Keratinocyte (primary cell): ENCODE results near the gene SH3GL3. TPM values are rescaled to one million over a fixed set of nuclear protein-coding genes. Genes with fewer than 3 reads are reported as not detected.

Experiments used
- DNase-seq: peaks from one replicate; pipeline ENCODE4 v3.0.0-alpha.2; 2011; ENCODE audit warnings: low read depth, missing footprints, low spot score
- FAIRE-seq: peaks from 2 replicates; lab custom pipeline; 2011; peaks lifted over from hg19 to GRCh38; lab: Jason Lieb, UNC
- H2AFZ ChIP-seq: 2 replicates; pipeline ENCODE4 v1.6.0; 2012; ENCODE audit warnings: low read length, control low read depth, inconsistent platforms; ENCODE audit not compliant: control insufficient read depth
- H3K27ac ChIP-seq: 2 replicates; pipeline ENCODE4 v1.5.1; 2011; ENCODE audit warnings: low read length; ENCODE audit not compliant: control insufficient read depth, insufficient read depth
- H3K27me3 ChIP-seq: 3 replicates; pipeline ENCODE4 v1.6.0; 2011; ENCODE audit warnings: low read length; ENCODE audit not compliant: control insufficient read depth, insufficient read depth; ENCODE audit errors: extremely low read depth
- H3K36me3 ChIP-seq, 2 experiments: 2 replicates in 1 of 2; 3 replicates in 1 of 2; pipeline ENCODE4 v1.5.1; 2011; ENCODE audit warnings: low read length in 2 of 2, mild to moderate bottlenecking in 1 of 2; ENCODE audit not compliant: control insufficient read depth in 2 of 2, insufficient read depth in 2 of 2; ENCODE audit errors: extremely low read depth in 1 of 2
- H3K4me1 ChIP-seq: 3 replicates; pipeline ENCODE4 v1.5.1; 2011; ENCODE audit warnings: low read length; ENCODE audit not compliant: control insufficient read depth, insufficient read depth; ENCODE audit errors: extremely low read depth
- H3K4me2 ChIP-seq: 3 replicates; pipeline ENCODE4 v1.6.0; 2011; ENCODE audit warnings: low read depth, low read length; ENCODE audit not compliant: control insufficient read depth, insufficient read depth; ENCODE audit errors: extremely low read depth
- H3K4me3 ChIP-seq, 3 experiments: fragments of 200-600 bp in 1 of 3; sonication (generic) in 1 of 3; 2 replicates in 2 of 3; 3 replicates in 1 of 3; pipeline ENCODE4 v1.5.1; 2011 to 2016; ENCODE audit warnings: low read length in 3 of 3, mild to moderate bottlenecking in 3 of 3, control low read depth in 2 of 3, inconsistent platforms in 1 of 3, low read depth in 1 of 3, mixed read lengths in 1 of 3, mixed run types in 1 of 3, moderate library complexity in 1 of 3; ENCODE audit not compliant: control insufficient read depth in 2 of 3, insufficient read depth in 2 of 3; ENCODE audit errors: extremely low read depth in 1 of 3
- H3K79me2 ChIP-seq: 2 replicates; pipeline ENCODE4 v1.6.0; 2012; ENCODE audit warnings: low read length; ENCODE audit not compliant: control insufficient read depth, insufficient read depth
- H3K9ac ChIP-seq: 3 replicates; pipeline ENCODE4 v1.6.0; 2011; ENCODE audit warnings: low read length; ENCODE audit not compliant: control insufficient read depth, insufficient read depth; ENCODE audit errors: extremely low read depth
- H3K9me1 ChIP-seq: 3 replicates; pipeline ENCODE4 v1.6.0; 2011; ENCODE audit warnings: low read length; ENCODE audit not compliant: control insufficient read depth, insufficient read depth; ENCODE audit errors: extremely low read depth
- H3K9me3 ChIP-seq: 2 replicates; pipeline ENCODE4 v1.5.1; 2012; ENCODE audit warnings: low read depth, low read length; ENCODE audit not compliant: control insufficient read depth
- H4K20me1 ChIP-seq: 3 replicates; pipeline ENCODE4 v1.6.0; 2011; ENCODE audit warnings: low read length; ENCODE audit not compliant: control insufficient read depth, insufficient read depth; ENCODE audit errors: extremely low read depth
- CTCF ChIP-seq, 3 experiments: IDR thresholded peaks in 1 of 3; conservative IDR thresholded peaks in 1 of 3; optimal IDR thresholded peaks in 1 of 3; 2 replicates in 2 of 3; 3 replicates in 1 of 3; pipeline versions ENCODE3 to v1.5.1; 2011; ENCODE audit warnings: low read length in 3 of 3, mild to moderate bottlenecking in 3 of 3, moderate library complexity in 2 of 3, control low read depth in 1 of 3, inconsistent platforms in 1 of 3; ENCODE audit not compliant: insufficient read depth in 2 of 3; ENCODE audit errors: extremely low read depth in 1 of 3
- EZH2 ChIP-seq: IDR thresholded peaks from one replicate; pipeline ENCODE4 v1.6.1; 2012; ENCODE audit warnings: inconsistent platforms, mild to moderate bottlenecking, low read length, moderate library complexity
- dilution Hi-C: fragments of 300-500 bp; cut with MboI; formaldehyde crosslinking; loops from one replicate; pipeline ENCODE4 v1.7.0; 2020; ENCODE audit warnings: low sequenced_read_pairs; ENCODE audit not compliant: extremely low pct_ligation_motif_present
- polyA plus RNA-seq, 5 experiments: library from polyadenylated mRNA; depleted of rRNA in 3 of 5; stranded (reverse) in 3 of 5; stranded (forward) in 1 of 5; unstranded in 1 of 5; fragments of >200 nt; gene quantifications; 1 replicate in 1 of 5; 2 replicates in 3 of 5; 3 replicates in 1 of 5; pipeline versions ENCODE4 v1.2.1 to v1.2.3, GENCODE V29; 2011 to 2012; ENCODE audit warnings: missing spikeins in 2 of 5, low read depth in 1 of 5, low replicate concordance in 1 of 5

SH3GL3 gene
- polyA plus RNA-seq, 1 donor (not counting 4 experiments of a cell fraction or from before 2014, with no cell fraction given): 0.20 TPM

GRCh38 chr15:83538682-83539081, 91.5 kb downstream of the SH3GL3 start:
- Histone ChIP-seq H3K36me3 (no peaks in the 10 kb centered on the region), H3K4me2 (no peak overlapping the region), H4K20me1 (no peaks in the 10 kb centered on the region), H3K9me1 (no peaks in the 10 kb centered on the region), H2AFZ (no peak overlapping the region), H3K27ac (no peak overlapping the region), H3K4me3 (no peak overlapping the region), H3K9ac (no peak overlapping the region), H3K27me3 (no peaks in the 10 kb centered on the region), H3K4me1 (no peaks in the 10 kb centered on the region), H3K9me3 (no peaks in the 10 kb centered on the region), H3K79me2 (no peaks in the 10 kb centered on the region)
- dilution Hi-C loops: no loop called here
- DNase-seq: no peak
- no peak for FAIRE-seq
- TF ChIP-seq CTCF (optimal IDR thresholded peaks at IDR 0.05 in 1 of 3, IDR thresholded peaks at IDR 0.05 in 1 of 3, conservative IDR thresholded peaks at IDR 0.05 in 1 of 3; ENCODE audit: extremely low read depth in 1 of 3, insufficient read depth in 2 of 3, low read length in 3 of 3): no peak
- no peak for TF ChIP-seq EZH2

GRCh38 chr15:83545804-83546511, 98.8 kb downstream of the SH3GL3 start:
- Histone ChIP-seq H3K4me1 (no peaks in the 10 kb centered on the region), H4K20me1 (no peaks in the 10 kb centered on the region), H3K9me1 (no peaks in the 10 kb centered on the region), H3K9me3 (no peaks in the 10 kb centered on the region), H3K36me3 (no peaks in the 10 kb centered on the region), H3K79me2 (no peaks in the 10 kb centered on the region), H3K4me3 (no peak overlapping the region), H3K27ac (no peak overlapping the region), H3K27me3 (no peaks in the 10 kb centered on the region), H3K4me2 (no peak overlapping the region), H3K9ac (no peak overlapping the region), H2AFZ (no peak overlapping the region)
- no peak for DNase-seq
- dilution Hi-C loops: no loop called here
- no peak for FAIRE-seq
- TF ChIP-seq CTCF (optimal IDR thresholded peaks at IDR 0.05 in 1 of 3, IDR thresholded peaks at IDR 0.05 in 1 of 3, conservative IDR thresholded peaks at IDR 0.05 in 1 of 3; ENCODE audit: extremely low read depth in 1 of 3, insufficient read depth in 2 of 3, low read length in 3 of 3) (no peak), EZH2 (no peak)
